GM12865 (cell line): ENCODE measurements around the gene NAMPT.

Experiments used
- DNase-seq: peaks from one replicate; pipeline ENCODE4 v3.0.0; 2010; ENCODE audit warnings: low read depth
- H3K4me3 ChIP-seq: 2 replicates; pipeline ENCODE4 v1.5.1; 2011; ENCODE audit warnings: mild to moderate bottlenecking, low read depth, low read length, control low read depth
- TF ChIP-seq, protein P1 (sequence below): IDR thresholded peaks from 2 replicates; pipeline ENCODE4 v1.5.1; 2011; ENCODE audit warnings: low read length, control low read depth, low read depth, inconsistent platforms; ENCODE audit not compliant: insufficient read depth; ENCODE audit errors: missing control alignments

Gene NAMPT

DNA sequence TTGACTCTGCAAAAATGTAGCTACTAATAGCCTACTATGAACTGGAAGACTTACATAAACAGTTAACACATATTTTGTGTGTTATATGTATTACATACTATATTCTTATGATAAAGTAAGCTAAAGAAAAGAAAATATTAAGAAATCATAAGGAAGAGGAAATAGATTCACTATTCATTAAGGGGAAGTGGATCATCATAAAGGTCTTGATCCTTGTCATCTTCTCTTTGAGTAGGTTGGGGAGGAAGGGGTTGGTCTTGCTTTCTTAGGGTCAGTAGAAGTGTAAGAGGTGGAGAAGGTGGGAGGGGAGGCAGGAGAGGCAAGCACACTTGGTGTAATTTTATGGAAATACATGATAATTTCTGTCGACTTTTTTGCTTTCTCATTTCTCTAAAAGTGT lies 81.3 kb downstream of the NAMPT start:
- no peak overlapping the region for H3K4me3 ChIP-seq
- TF ChIP-seq, protein P1, sequence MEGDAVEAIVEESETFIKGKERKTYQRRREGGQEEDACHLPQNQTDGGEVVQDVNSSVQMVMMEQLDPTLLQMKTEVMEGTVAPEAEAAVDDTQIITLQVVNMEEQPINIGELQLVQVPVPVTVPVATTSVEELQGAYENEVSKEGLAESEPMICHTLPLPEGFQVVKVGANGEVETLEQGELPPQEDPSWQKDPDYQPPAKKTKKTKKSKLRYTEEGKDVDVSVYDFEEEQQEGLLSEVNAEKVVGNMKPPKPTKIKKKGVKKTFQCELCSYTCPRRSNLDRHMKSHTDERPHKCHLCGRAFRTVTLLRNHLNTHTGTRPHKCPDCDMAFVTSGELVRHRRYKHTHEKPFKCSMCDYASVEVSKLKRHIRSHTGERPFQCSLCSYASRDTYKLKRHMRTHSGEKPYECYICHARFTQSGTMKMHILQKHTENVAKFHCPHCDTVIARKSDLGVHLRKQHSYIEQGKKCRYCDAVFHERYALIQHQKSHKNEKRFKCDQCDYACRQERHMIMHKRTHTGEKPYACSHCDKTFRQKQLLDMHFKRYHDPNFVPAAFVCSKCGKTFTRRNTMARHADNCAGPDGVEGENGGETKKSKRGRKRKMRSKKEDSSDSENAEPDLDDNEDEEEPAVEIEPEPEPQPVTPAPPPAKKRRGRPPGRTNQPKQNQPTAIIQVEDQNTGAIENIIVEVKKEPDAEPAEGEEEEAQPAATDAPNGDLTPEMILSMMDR, result no peak
- no peak for DNase-seq

DNA sequence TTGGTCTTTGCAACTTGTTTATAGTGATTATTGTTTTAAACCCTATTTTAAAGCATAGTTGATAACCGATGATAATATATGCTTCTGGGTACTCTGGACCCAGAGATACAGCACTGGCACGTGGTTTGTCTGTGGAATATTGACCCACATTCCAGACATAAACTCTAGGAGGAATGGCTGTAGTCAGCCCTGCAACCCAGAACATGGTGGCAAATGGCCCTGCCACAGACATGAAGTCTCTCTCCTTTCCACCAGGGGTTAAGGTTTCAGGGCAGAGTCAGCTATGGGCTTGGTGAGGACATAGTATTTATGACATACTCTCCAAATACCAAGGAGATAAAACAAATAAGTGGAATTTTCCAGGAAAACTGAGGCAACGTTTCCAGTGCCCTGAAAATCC lies 83.6 kb downstream of the NAMPT start:
- TF ChIP-seq, protein P1, result no peak
- no peak for DNase-seq

GRCh38 chr7:106199813-106200364 lies 84.9 kb downstream of the NAMPT start:
- TF ChIP-seq, protein P1, result no peak
- DNase-seq, result no peak
- no peak overlapping the region for H3K4me3 ChIP-seq

More for the DNA sequence above, 83.6 kb downstream of the NAMPT start:
- H3K4me3 ChIP-seq, result no peak overlapping the region

- no peak for DNase-seq
- TF ChIP-seq, protein P1, result no peak
- H3K4me3 ChIP-seq, result no peak overlapping the region
These were observed 85.8 kb downstream of the NAMPT start for GRCh38 chr7:106199024-106199423.
